Esophagus squamous epithelium (tissue), 5 donors: ENCODE results near the gene PDAP1. TPM values are rescaled to one million over a fixed set of nuclear protein-coding genes. Genes with fewer than 3 reads are reported as not detected.
A peak's percentile ranks its signal among the peaks of the same experiment; 100 is the strongest.
"Not testable (repeated sequence)": the region's sequence is repeated elsewhere in the genome, so short reads cannot be mapped to it uniquely, and the experiment has no call there.

ENCODE experiments used
- DNase-seq: peaks from one replicate; lab custom pipeline; 2025; lab: John Stamatoyannopoulos, UW
- H3K27ac ChIP-seq, 4 donors: fragments of 200-600 bp; sonication (generic); one replicate each; pipeline ENCODE4 v1.5.1; 2016 to 2019; ENCODE audit warnings: mild to moderate bottlenecking in 1 of 4
- H3K27me3 ChIP-seq, 4 donors: fragments of 200-600 bp; sonication (generic); 1 replicate in 3 of 4; 2 replicates in 1 of 4; pipeline versions ENCODE4 v1.5.1 to v1.6.0; 2017 to 2021; ENCODE audit warnings: antibody characterized with exemption in 1 of 4
- H3K36me3 ChIP-seq, 3 donors: fragments of 200-600 bp; sonication (generic); one replicate each; pipeline ENCODE4 v1.5.1; 2016 to 2019
- H3K4me1 ChIP-seq, 3 donors: fragments of 200-600 bp; sonication (generic); one replicate each; pipeline ENCODE4 v1.5.1; 2017 to 2019
- H3K4me3 ChIP-seq, 4 donors: fragments of 200-600 bp; sonication (generic); 1 replicate in 3 of 4; 2 replicates in 1 of 4; pipeline ENCODE4 v1.5.1; 2016 to 2019; ENCODE audit warnings: mild to moderate bottlenecking in 2 of 4, moderate library complexity in 1 of 4
- H3K9me3 ChIP-seq, 3 donors: fragments of 200-600 bp; sonication (generic); one replicate each; pipeline ENCODE4 v1.5.1; 2016 to 2019
- POLR2A ChIP-seq, 4 donors: fragments of 450-650 bp; IDR thresholded peaks; one replicate each; pipeline ENCODE4 v1.6.1; 2017; ENCODE audit warnings: antibody characterized with exemption in 4 of 4, mild to moderate bottlenecking in 4 of 4, moderate library complexity in 3 of 4
- WGBS, 2 donors: methylation state at CpG; one replicate each; pipeline ENCODE4 v1.1.5; 2018; 5-methylcytosine and 5-hydroxymethylcytosine counted together
- intact Hi-C: fragments of 100-400 bp; cut with DNase I; formaldehyde crosslinking; loops from one replicate; pipeline ENCODE4 v1.15.0; 2022
- total RNA-seq, 4 donors: library from RNA; depleted of rRNA; stranded (reverse); fragments of >200 nt; gene quantifications; one replicate each; pipeline ENCODE4 v1.1.0, GENCODE V29; 2016
- TF ChIP-seq, protein P1 (sequence below), 6 experiments: fragments of 450-650 bp in 4 of 6; fragments of 200-600 bp in 2 of 6; sonication (generic) in 2 of 6; IDR thresholded peaks; one replicate each; pipeline ENCODE4 v1.5.1; 2016 to 2019; ENCODE audit warnings: antibody characterized with exemption in 6 of 6, mild to moderate bottlenecking in 4 of 6, moderate library complexity in 4 of 6
- donor health status: DM: yes; HTN: yes; CAD: no.

Gene PDAP1
- total RNA-seq, 4 donors from 2014 or later = 79.2 to 120 (median 98.3) TPM

DNA sequence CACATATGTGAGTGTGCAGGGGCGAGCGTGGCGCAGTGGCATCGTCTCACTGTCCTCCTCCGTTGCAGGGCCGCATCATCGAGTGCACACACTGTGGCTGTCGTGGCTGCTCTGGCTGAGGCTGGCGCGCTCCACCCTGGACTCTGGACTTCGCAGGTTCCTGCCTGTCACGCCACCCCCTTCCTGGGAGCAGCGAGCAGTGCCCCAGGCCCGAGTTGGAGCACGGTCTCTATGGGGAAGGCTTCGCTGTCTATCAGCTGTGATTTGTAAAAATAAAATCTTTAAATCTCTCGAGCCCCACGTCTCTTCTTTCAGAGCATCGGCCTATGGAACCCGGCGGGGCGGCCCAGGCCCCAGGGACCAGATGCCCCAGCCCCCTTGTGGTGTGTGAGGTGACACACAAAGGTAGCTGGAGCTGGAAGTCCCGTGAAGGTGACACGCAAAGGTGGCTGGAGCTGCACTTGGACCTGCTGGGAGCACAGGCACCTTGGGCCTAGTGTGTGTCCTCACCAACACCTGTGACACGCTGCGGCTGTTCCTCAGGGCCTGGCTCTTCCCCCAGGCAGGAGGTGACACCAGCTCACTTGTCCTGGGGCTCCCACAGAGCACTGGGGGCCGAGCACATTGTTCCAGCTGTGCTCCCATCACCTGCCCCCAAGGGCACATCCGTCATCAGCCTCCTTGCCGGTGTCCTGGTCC lies 11.1 kb upstream of the PDAP1 start:
- DNase-seq = no peak
- Histone ChIP-seq H3K9me3 (no peaks in the 10 kb centered on the region), H3K27ac (no peak overlapping the region), H3K4me3 (no peak overlapping the region), H3K36me3 (peaks cover 40 to 99% (median 70%) of the 10 kb centered on the region in 3 donors), H3K4me1 (peaks cover 0 to 5% (median 0%) of the 10 kb centered on the region in 3 donors), H3K27me3 (no peaks in the 10 kb centered on the region)
- intact Hi-C loops = no loop called here
- 84 to 85% methylated on average over 9 to 21 of the region's 29 CpGs for WGBS, 2 donors
- TF ChIP-seq, protein P1, sequence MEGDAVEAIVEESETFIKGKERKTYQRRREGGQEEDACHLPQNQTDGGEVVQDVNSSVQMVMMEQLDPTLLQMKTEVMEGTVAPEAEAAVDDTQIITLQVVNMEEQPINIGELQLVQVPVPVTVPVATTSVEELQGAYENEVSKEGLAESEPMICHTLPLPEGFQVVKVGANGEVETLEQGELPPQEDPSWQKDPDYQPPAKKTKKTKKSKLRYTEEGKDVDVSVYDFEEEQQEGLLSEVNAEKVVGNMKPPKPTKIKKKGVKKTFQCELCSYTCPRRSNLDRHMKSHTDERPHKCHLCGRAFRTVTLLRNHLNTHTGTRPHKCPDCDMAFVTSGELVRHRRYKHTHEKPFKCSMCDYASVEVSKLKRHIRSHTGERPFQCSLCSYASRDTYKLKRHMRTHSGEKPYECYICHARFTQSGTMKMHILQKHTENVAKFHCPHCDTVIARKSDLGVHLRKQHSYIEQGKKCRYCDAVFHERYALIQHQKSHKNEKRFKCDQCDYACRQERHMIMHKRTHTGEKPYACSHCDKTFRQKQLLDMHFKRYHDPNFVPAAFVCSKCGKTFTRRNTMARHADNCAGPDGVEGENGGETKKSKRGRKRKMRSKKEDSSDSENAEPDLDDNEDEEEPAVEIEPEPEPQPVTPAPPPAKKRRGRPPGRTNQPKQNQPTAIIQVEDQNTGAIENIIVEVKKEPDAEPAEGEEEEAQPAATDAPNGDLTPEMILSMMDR (IDR thresholded peaks at IDR 0.05) = no peak
- TF ChIP-seq POLR2A (IDR thresholded peaks at IDR 0.05) = no peak

- Histone ChIP-seq H3K4me3 (no peak overlapping the region), H3K27ac (no peak overlapping the region), H3K27me3 (no peaks in the 10 kb centered on the region), H3K9me3 (no peaks in the 10 kb centered on the region), H3K4me1 (peaks cover 0 to 5% (median 0%) of the 10 kb centered on the region in 3 donors), H3K36me3 (peaks cover 34 to 99% (median 66%) of the 10 kb centered on the region in 3 donors)
- DNase-seq = no peak
- 40 to 79% methylated on average over 1 to 4 of the region's 9 CpGs for WGBS, 2 donors
- intact Hi-C loops = no loop called here
- no peak for TF ChIP-seq POLR2A (IDR thresholded peaks at IDR 0.05)
- TF ChIP-seq, protein P1 (IDR thresholded peaks at IDR 0.05) = no peak
Measured at GRCh38 chr7:99418260-99418659, 9.9 kb upstream of the PDAP1 start.

DNA sequence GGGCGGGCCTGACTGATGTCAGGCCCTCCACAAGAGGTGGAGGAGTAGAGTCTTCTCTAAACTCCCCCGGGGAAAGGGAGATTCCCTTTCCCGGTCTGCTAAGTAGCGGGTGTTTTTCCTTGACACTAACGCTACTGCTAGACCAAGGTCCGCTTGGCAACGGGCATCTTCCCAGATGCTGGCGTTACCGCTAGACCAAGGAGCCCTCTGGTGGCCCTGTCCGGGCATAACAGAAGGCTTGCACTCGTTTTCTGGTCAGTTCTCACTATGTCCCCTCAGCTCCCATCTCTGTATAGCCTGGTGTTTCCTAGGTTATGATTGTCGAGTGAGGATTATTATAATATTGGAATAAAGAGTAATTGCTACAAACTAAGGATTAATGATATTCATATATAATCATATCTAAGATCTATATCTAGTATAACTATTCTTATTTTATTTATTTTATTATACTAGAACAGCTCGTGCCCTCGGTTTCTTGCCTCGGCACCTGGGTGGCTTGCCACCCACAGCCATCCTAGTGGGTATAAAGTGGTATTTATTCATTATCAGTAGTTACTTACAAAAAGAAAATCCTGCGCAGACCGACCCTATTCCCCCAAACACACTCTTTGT lies 7.2 kb upstream of the PDAP1 start:
- Histone ChIP-seq H3K4me1 (peaks cover 0 to 10% (median 0%) of the 10 kb centered on the region in 3 donors), H3K36me3 (peaks cover 39 to 100% (median 80%) of the 10 kb centered on the region in 3 donors)
- intact Hi-C loops, H3K4me3 ChIP-seq, DNase-seq, H3K9me3 ChIP-seq, H3K27ac ChIP-seq, H3K27me3 ChIP-seq: not testable (repeated sequence)
- WGBS, 2 donors = 53 to 66% methylated on average over 14 to 17 of the region's 17 CpGs
- TF ChIP-seq, protein P1 (IDR thresholded peaks at IDR 0.05) = peak; percentile 34 to 74 (median 59)

- H3K27ac ChIP-seq = no peak overlapping the region
- intact Hi-C loops = loop anchor here (5.0 kb wide), 1 partner anchor 43 kb away; no protein-coding TSS in a partner anchor
- no peaks in the 10 kb centered on the region for H3K9me3 ChIP-seq
- no peaks in the 10 kb centered on the region for H3K27me3 ChIP-seq
- no peak for TF ChIP-seq POLR2A (IDR thresholded peaks at IDR 0.05)
- TF ChIP-seq, protein P1 (IDR thresholded peaks at IDR 0.05) = no peak
- DNase-seq = no peak
- no peak overlapping the region for H3K4me3 ChIP-seq
- H3K4me1 ChIP-seq = peaks cover 22 to 47% (median 22%) of the 10 kb centered on the region in 3 donors
- 90 to 100% methylated on average over 2 of the region's 2 CpGs for WGBS, 2 donors
- H3K36me3 ChIP-seq = peaks cover 10 to 56% (median 34%) of the 10 kb centered on the region in 3 donors
Measured at GRCh38 chr7:99410635-99411034, 2.2 kb upstream of the PDAP1 start.

DNA sequence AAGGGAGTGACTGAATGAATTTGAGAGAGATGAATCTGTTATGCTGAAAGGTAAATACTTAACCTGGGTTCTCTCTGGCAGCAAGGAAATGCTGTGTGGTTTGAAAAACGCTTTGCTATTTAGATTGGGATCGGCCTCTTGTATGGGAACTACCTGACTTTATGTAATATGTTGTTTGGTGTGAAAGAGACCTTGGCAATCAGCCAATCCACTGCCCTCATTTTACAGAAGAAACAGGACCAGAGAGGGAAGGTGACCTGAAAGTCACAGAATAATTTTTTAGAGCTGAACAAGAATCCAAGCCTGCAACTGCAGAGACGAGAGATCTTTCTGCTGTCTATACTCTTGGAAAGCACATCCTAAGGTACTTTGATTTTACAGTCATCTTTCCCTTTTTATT lies 1.4 kb upstream of the PDAP1 start:
- no peaks in the 10 kb centered on the region for H3K9me3 ChIP-seq
- no peak for DNase-seq
- peaks cover 22 to 50% (median 23%) of the 10 kb centered on the region in 3 donors for H3K4me1 ChIP-seq
- H3K27me3 ChIP-seq = no peaks in the 10 kb centered on the region
- peaks cover 6 to 56% (median 26%) of the 10 kb centered on the region in 3 donors for H3K36me3 ChIP-seq
- intact Hi-C loops = loop anchor here (5.0 kb wide), 1 partner anchor 43 kb away; no protein-coding TSS in a partner anchor
- H3K4me3 ChIP-seq = peak overlapping the region; percentile 74 to 98 (median 92)
- WGBS, 2 donors = 24 to 25% methylated on average over 3 of the region's 3 CpGs
- peak overlapping the region; percentile 96 to 99 (median 98) for H3K27ac ChIP-seq
- no peak for TF ChIP-seq POLR2A (IDR thresholded peaks at IDR 0.05)
- TF ChIP-seq, protein P1 (IDR thresholded peaks at IDR 0.05) = no peak
